GM12878 (cell line): ENCODE results near the gene AKT1. TPM values are rescaled to one million over a fixed set of nuclear protein-coding genes. Genes with fewer than 3 reads are reported as not detected.

Experiments
- ATAC-seq: fragments of 200-7000 bp; cut with Tn5 transposase; 3 replicates; pipeline ENCODE4 v1.9.1; 2020; ENCODE audit warnings: mild to moderate bottlenecking, moderate library complexity
- BruUV-seq: library from RNA; stranded (reverse); fragments of 400-500 nt; replicated peaks from 2 replicates; lab custom pipeline; 2021; lab: Mats Ljungman, UMichigan
- CTCF ChIA-PET: fragments of 300-600 bp; sonication (Branson Sonifier 250); formaldehyde crosslinking; extraction: SDS; loops from one replicate; lab custom pipeline; 2021; ENCODE audit warnings: inconsistent platforms; lab: Yijun Ruan, JAX
- POLR2A ChIA-PET: fragments of 350-600 bp; formaldehyde crosslinking; extraction: SDS; loops from one replicate; lab custom pipeline; 2021; ENCODE audit warnings: inconsistent platforms; lab: Charles Lee
- RAD21 ChIA-PET: fragments of 300-600 bp; sonication (Branson Sonifier 250); formaldehyde crosslinking; loops from one replicate; lab custom pipeline; 2023; ENCODE audit warnings: antibody characterized with exemption; ENCODE audit not compliant: unreplicated experiment; lab: Charles Lee
- SMC1A ChIA-PET: fragments of 300-600 bp; sonication (Branson Sonifier 250); formaldehyde crosslinking; loops from one replicate; lab custom pipeline; 2023; ENCODE audit not compliant: unreplicated experiment, uncharacterized antibody; lab: Charles Lee
- DNase-seq: peaks from one replicate; pipeline ENCODE4 v3.0.0-alpha.2; 2011; ENCODE audit warnings: low read depth, low spot score
- FAIRE-seq: peaks from 3 replicates; lab custom pipeline; 2011; peaks lifted over from hg19 to GRCh38; lab: Jason Lieb, UNC
- H2AFZ ChIP-seq: 2 replicates; pipeline ENCODE4 v1.6.0; 2011; ENCODE audit warnings: low read depth, low read length, control low read depth; ENCODE audit not compliant: control insufficient read depth
- H3K27ac ChIP-seq: 2 replicates; pipeline ENCODE4 v1.5.1; 2011; ENCODE audit warnings: control low read depth; ENCODE audit not compliant: control insufficient read depth, insufficient read depth
- H3K27me3 ChIP-seq, 2 experiments: replicated peaks in 1 of 2; 2 replicates each; pipeline versions ENCODE4 v1.6.0 to v1.6.1; 2011; ENCODE audit warnings: low read length in 1 of 2; ENCODE audit not compliant: control insufficient read depth in 2 of 2, insufficient read depth in 2 of 2
- H3K36me3 ChIP-seq, 2 experiments: 2 replicates each; pipeline ENCODE4 v1.5.1; 2011; ENCODE audit warnings: low read length in 1 of 2; ENCODE audit not compliant: control insufficient read depth in 2 of 2, insufficient read depth in 2 of 2
- H3K4me1 ChIP-seq: 2 replicates; pipeline ENCODE4 v1.6.1; 2011; ENCODE audit warnings: mild to moderate bottlenecking, low read length, moderate library complexity, mixed read lengths; ENCODE audit not compliant: control insufficient read depth, insufficient read depth
- H3K4me2 ChIP-seq: 2 replicates; pipeline ENCODE4 v1.6.0; 2011; ENCODE audit warnings: control low read depth; ENCODE audit not compliant: control insufficient read depth, insufficient read depth
- H3K4me3 ChIP-seq: fragments of 200-600 bp; sonication (generic); 2 replicates; pipeline ENCODE4 v1.5.1; 2016
- H3K79me2 ChIP-seq: 2 replicates; pipeline ENCODE4 v1.6.0; 2011; ENCODE audit warnings: low read length; ENCODE audit not compliant: control insufficient read depth, insufficient read depth
- H3K9ac ChIP-seq: 2 replicates; pipeline ENCODE4 v1.8.0; 2011; ENCODE audit warnings: low read length, control low read depth, mixed read lengths; ENCODE audit not compliant: control insufficient read depth, insufficient read depth
- H3K9me3 ChIP-seq: replicated peaks from 3 replicates; pipeline ENCODE4 v1.5.1; 2011; ENCODE audit warnings: mild to moderate bottlenecking, low read length; ENCODE audit not compliant: control insufficient read depth, insufficient read depth
- H4K20me1 ChIP-seq: 2 replicates; pipeline ENCODE4 v1.6.0; 2011; ENCODE audit not compliant: control insufficient read depth, insufficient read depth
- BCL11A ChIP-seq: IDR thresholded peaks from 2 replicates; pipeline ENCODE4 v1.6.1; 2011; ENCODE audit warnings: low read depth, low read length
- CHD1 ChIP-seq: IDR thresholded peaks from 2 replicates; pipeline ENCODE4 v1.6.1; 2012; ENCODE audit warnings: low read depth, low read length, improper control_type of control experiment
- MXI1 ChIP-seq: fragments of 150-350 bp; IDR thresholded peaks from 2 replicates; pipeline ENCODE4 v1.6.1; 2011; ENCODE audit warnings: low read depth, mild to moderate bottlenecking, inconsistent platforms, low read length, improper control_type of control experiment
- NR2F1 ChIP-seq: fragments of 450-650 bp; conservative IDR thresholded peaks from 2 replicates; pipeline ENCODE4 v1.6.1; 2017; ENCODE audit warnings: mild to moderate bottlenecking
- NRF1 ChIP-seq: conservative IDR thresholded peaks from 2 replicates; pipeline ENCODE4 v1.6.1; 2011; ENCODE audit warnings: mild to moderate bottlenecking, low read depth, low read length, improper control_type of control experiment
- ZBTB40 ChIP-seq: fragments of 450-650 bp; IDR thresholded peaks from 2 replicates; pipeline ENCODE4 v1.6.1; 2016; ENCODE audit warnings: mild to moderate bottlenecking, moderate library complexity, borderline replicate concordance
- WGBS: methylation state at CpG from one replicate; pipeline ENCODE4 v1.1.6; 2016; ENCODE audit warnings: low lambda C conversion rate; ENCODE audit not compliant: insufficient replicate concordance, insufficient coverage; ENCODE audit errors: missing lambda C conversion rate; 5-methylcytosine and 5-hydroxymethylcytosine counted together
- in situ Hi-C: fragments of 300-500 bp; cut with MboI; formaldehyde crosslinking; loops from 9 replicates; pipeline ENCODE4 v1.14.3; 2018; ENCODE audit warnings: mixed read lengths
- intact Hi-C: fragments of 100-400 bp; cut with micrococcal nuclease; formaldehyde crosslinking; loops from one replicate; pipeline ENCODE4 v1.14.2; 2022; ENCODE audit not compliant: unreplicated experiment
- polyA plus RNA-seq, 11 experiments: library from polyadenylated mRNA; depleted of rRNA in 4 of 11; unstranded in 6 of 11; stranded (reverse) in 5 of 11; fragments of >200 nt; fragmentation: Nextera tagmentation in 4 of 11; fragmentation: Illumina TruSeq in 1 of 11; extraction: Ambion mirVana in 4 of 11; extraction: Trizol in 1 of 11; gene quantifications; 1 replicate in 1 of 11; 2 replicates in 10 of 11; pipeline versions ENCODE4 v1.2.1 to v1.2.3, GENCODE V29; 2011 to 2016; ENCODE audit warnings: inconsistent platforms in 2 of 11, missing spikeins in 2 of 11, low read depth in 1 of 11
- total RNA-seq, 4 experiments: library from RNA; depleted of rRNA in 3 of 4; stranded (reverse); fragments of >200 nt in 3 of 4; fragmentation: Illumina TruSeq in 1 of 4; extraction: Trizol in 1 of 4; gene quantifications; 2 replicates each; pipeline versions ENCODE4 v1.2.1 to v1.2.3, GENCODE V29; 2013 to 2021

The AKT1 gene
- total and polyA plus RNA-seq, 10 of the 15 experiments (the other 5 are each of a cell fraction or from before 2014, with no cell fraction given): 0.63 to 110 (median 58.9) TPM

GRCh38 chr14:104746934-104747481 is 48.5 kb downstream of the AKT1 start:
- no TSS peak for BruUV-seq

More at GRCh38 chr14:104746934-104747481, 48.5 kb downstream of the AKT1 start:
- CTCF ChIA-PET: no interaction called here
- Histone ChIP-seq H3K4me1 (peaks cover 12% of the 10 kb centered on the region), H3K79me2 (no peaks in the 10 kb centered on the region), H3K36me3 (no peaks in the 10 kb centered on the region), H3K27me3 (no peaks in the 10 kb centered on the region), H3K4me2 (no peak overlapping the region), H3K4me3 (no peak overlapping the region), H4K20me1 (no peaks in the 10 kb centered on the region), H3K9ac (no peak overlapping the region), H2AFZ (no peak overlapping the region)
- SMC1A ChIA-PET: no interaction called here
- ATAC-seq (no peak), DNase-seq (no peak), FAIRE-seq (no peak)
- WGBS: 72% methylated on average over 7 of the region's 7 CpGs
- RAD21 ChIA-PET: no interaction called here
- intact Hi-C loops (no loop called here), in situ Hi-C loops (no loop called here)
- POLR2A ChIA-PET: no interaction called here
- TF ChIP-seq NR2F1 (no peak), NRF1 (no peak), MXI1 (no peak), ZBTB40 (no peak), BCL11A (no peak), CHD1 (no peak)
- TF ChIP-seq, all 136 proteins: peak for 0
- H3K9me3 ChIP-seq: no peaks in the 10 kb centered on the region; the same call in 2 of the 3 replicates
- no peak overlapping the region for H3K27ac ChIP-seq
